ENCODE results near the gene PTPRZ1.

- TF ChIP-seq, protein P1, sequence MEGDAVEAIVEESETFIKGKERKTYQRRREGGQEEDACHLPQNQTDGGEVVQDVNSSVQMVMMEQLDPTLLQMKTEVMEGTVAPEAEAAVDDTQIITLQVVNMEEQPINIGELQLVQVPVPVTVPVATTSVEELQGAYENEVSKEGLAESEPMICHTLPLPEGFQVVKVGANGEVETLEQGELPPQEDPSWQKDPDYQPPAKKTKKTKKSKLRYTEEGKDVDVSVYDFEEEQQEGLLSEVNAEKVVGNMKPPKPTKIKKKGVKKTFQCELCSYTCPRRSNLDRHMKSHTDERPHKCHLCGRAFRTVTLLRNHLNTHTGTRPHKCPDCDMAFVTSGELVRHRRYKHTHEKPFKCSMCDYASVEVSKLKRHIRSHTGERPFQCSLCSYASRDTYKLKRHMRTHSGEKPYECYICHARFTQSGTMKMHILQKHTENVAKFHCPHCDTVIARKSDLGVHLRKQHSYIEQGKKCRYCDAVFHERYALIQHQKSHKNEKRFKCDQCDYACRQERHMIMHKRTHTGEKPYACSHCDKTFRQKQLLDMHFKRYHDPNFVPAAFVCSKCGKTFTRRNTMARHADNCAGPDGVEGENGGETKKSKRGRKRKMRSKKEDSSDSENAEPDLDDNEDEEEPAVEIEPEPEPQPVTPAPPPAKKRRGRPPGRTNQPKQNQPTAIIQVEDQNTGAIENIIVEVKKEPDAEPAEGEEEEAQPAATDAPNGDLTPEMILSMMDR (conservative IDR thresholded peaks at IDR 0.05; ENCODE audit: low read depth, low read length) = no peak
- TF ChIP-seq EZH2 (IDR thresholded peaks at IDR 0.05; ENCODE audit: borderline replicate concordance, low read depth, low read length, poor library complexity, severe bottlenecking) = no peak
Observed at GRCh38 chr7:121919986-121920385, 47.0 kb downstream of the PTPRZ1 start.

Measured in A673 (cell line).